Measurements from ENCODE around the gene C9orf50. TPM values are rescaled to one million over a fixed set of nuclear protein-coding genes. Genes with fewer than 3 reads are reported as not detected.
A peak's percentile ranks its signal among the peaks of the same experiment; 100 is the strongest.
"Not testable (repeated sequence)": the region's sequence is repeated elsewhere in the genome, so short reads cannot be mapped to it uniquely, and the experiment has no call there.

C9orf50 gene
- polyA plus RNA-seq, 2 of the 4 experiments (the other 2 are of a cell fraction), result 0.05 to 0.10 TPM

DNA sequence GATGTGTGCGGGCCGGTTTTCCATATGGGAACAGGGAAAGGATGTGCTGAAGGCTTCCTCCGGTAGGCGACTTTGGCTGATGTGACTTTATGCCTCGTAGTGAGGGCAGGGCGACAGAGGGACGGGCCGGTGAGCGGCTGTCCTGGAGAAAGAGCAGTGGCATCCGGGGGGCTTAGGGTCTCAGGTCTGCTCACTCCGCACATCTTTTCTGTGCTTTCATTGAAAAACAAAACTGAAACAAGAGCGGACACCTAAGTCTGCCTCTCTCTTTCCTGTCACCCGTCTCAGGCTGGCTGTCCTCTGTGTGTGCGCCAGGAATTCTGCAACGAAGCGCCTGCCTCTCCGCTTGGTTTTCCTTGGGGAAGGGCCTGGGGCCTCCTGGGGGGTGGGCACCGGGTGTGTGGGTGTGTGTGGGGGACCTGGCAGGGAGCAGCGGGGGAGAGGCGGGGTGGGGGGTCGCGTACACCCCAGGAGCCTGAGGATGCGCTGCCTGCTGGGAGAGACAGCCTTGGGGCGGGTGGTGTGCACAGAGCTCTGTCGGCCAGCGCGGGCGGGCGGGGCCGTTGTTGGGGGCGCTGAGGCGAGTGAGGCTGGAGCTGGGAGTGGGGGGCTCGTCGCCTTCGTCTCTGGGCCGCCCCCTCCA, 44.0 kb upstream of the C9orf50 start:
- ATAC-seq, result peak; percentile 47 to 75; a peak in 4 of 6 replicates
- Histone ChIP-seq H3K4me1 (peaks cover 18% of the 10 kb centered on the region; the same call in 1 of the 3 replicates), H3K27ac (peak overlapping the region; percentile 82 to 86), H3K4me3 (peak overlapping the region; percentile 77), H3K4me2 (peak overlapping the region; percentile 86), H3K9me3 (no peaks in the 10 kb centered on the region)
- no peak for DNase-seq (ENCODE audit: low read depth in 1 of 2, low spot score in 1 of 2)
- ChIA-PET POLR2A (no interaction called here), CTCF (no interaction called here)
- WGBS (ENCODE audit: missing lambda C conversion rate), result 73% methylated on average over 17 of the region's 36 CpGs
- TF ChIP-seq ELK1 (IDR thresholded peaks at IDR 0.05; ENCODE audit: low read depth, low read length), result no peak
- no peak for FAIRE-seq

DNA sequence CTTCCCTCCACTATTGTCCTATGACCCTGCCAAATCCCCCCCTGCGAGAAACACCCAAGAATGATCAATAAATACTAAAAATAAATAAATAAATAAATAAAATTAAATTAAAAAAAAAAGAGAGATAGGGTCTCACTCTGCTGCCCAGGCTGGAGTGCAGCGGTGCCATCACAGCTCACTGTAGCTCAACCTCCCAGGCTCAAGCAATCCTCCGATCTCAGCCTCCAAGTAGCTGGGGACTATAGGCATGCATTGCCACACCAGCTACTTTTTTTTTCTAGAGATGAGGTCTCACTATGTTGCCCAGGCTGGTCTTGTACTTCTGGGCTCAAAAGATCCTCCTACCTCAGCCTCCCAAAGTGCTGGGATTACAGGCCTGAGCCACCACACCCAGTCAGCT, 41.3 kb upstream of the C9orf50 start:
- FAIRE-seq; POLR2A ChIA-PET; H3K4me2 ChIP-seq; H3K9me3 ChIP-seq; H3K27ac ChIP-seq; H3K4me3 ChIP-seq; DNase-seq (ENCODE audit: low read depth in 1 of 2, low spot score in 1 of 2); ATAC-seq: not testable (repeated sequence)
- H3K4me1 ChIP-seq, result peaks cover 14% of the 10 kb centered on the region; the same call in 2 of the 3 replicates
- CTCF ChIA-PET, result interaction anchor here (0.7 to 2.4 kb wide), 2 partner anchors 64 to 595 kb away, joined by 3 to 8 read pairs; no protein-coding TSS in a partner anchor
- no CpG with 5 or more reads among the region's 3 CpGs for WGBS (ENCODE audit: missing lambda C conversion rate)

DNA sequence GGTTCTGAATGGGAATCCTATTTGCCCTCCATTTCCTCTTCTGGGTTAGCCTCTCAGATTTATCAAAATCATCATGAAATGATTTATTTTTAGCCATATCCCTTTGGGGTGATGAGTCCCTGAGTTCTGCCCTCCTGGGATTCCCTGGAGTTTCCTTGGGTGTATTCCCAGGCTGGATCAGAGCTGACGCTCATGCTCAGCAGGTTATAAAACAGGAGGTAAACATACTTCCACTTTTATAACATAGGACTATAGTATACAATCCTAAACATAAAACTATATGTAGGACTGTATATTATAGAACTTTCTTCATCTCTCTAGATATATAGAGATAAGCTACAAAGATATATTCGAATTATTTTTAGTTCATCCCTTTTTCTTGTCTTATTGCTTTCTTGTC, 40.1 kb upstream of the C9orf50 start:
- ChIA-PET CTCF (interaction anchor here (0.5 to 1.8 kb wide), 6 partner anchors 19 to 756 kb away, joined by 3 to 5 read pairs (median 3); no protein-coding TSS in a partner anchor), POLR2A (interaction anchor here (0.7 kb wide), 1 partner anchor 578 kb away, joined by 3 read pairs; no protein-coding TSS in a partner anchor)
- no peak overlapping the region for H3K4me3 ChIP-seq
- H3K27ac ChIP-seq, result no peak overlapping the region
- ATAC-seq (no peak), DNase-seq (ENCODE audit: low read depth in 1 of 2, low spot score in 1 of 2) (no peak), FAIRE-seq (no peak)
- H3K4me2 ChIP-seq, result no peak overlapping the region
- H3K9me3 ChIP-seq, result no peaks in the 10 kb centered on the region
- H3K4me1 ChIP-seq, result peaks cover 21% of the 10 kb centered on the region
- no peak for TF ChIP-seq CBX8 (IDR thresholded peaks at IDR 0.05)
- TF ChIP-seq ZFP36 (IDR thresholded peaks at IDR 0.05; ENCODE audit: borderline replicate concordance, partially characterized antibody), result no peak
- TF ChIP-seq, protein P1, sequence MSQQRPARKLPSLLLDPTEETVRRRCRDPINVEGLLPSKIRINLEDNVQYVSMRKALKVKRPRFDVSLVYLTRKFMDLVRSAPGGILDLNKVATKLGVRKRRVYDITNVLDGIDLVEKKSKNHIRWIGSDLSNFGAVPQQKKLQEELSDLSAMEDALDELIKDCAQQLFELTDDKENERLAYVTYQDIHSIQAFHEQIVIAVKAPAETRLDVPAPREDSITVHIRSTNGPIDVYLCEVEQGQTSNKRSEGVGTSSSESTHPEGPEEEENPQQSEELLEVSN (IDR thresholded peaks at IDR 0.05; ENCODE audit: borderline replicate concordance, low read depth), result no peak
- TF ChIP-seq NR3C1 (IDR thresholded peaks at IDR 0.05), result no peak
- TF ChIP-seq RCOR1 (IDR thresholded peaks at IDR 0.05; ENCODE audit: low read depth, low read length), result no peak
- no peak for TF ChIP-seq EHMT2 (IDR thresholded peaks at IDR 0.05; ENCODE audit: low read depth)
- TF ChIP-seq HMGXB4 (CRISPR knock-in tag; IDR thresholded peaks at IDR 0.05; ENCODE audit: borderline replicate concordance), result no peak
- no peak for TF ChIP-seq GATA3 (IDR thresholded peaks at IDR 0.05; ENCODE audit: borderline replicate concordance)
- no peak for TF ChIP-seq KDM1A (IDR thresholded peaks at IDR 0.05; ENCODE audit: low read depth)
- TF ChIP-seq HOXB5 (CRISPR knock-in tag; IDR thresholded peaks at IDR 0.05), result no peak
- no peak for TF ChIP-seq MYC (IDR thresholded peaks at IDR 0.05; ENCODE audit: borderline replicate concordance, low read length)
- no peak for TF ChIP-seq PHF8 (IDR thresholded peaks at IDR 0.05; ENCODE audit: borderline replicate concordance, low read depth)
- WGBS (ENCODE audit: missing lambda C conversion rate), result 56% methylated on average over 2 of the region's 2 CpGs

GRCh38 chr9:129656795-129657390, 36.0 kb upstream of the C9orf50 start:
- Histone ChIP-seq H3K4me1 (peaks cover 17% of the 10 kb centered on the region), H3K27ac (peak overlapping the region; percentile 40 to 47; a peak in 3 of 6 replicates), H3K9me3 (no peaks in the 10 kb centered on the region), H3K4me3 (no peak overlapping the region), H3K4me2 (peak overlapping the region; percentile 52)
- WGBS (ENCODE audit: missing lambda C conversion rate), result 15% methylated on average over 12 of the region's 12 CpGs
- peak; percentile 89 to 92 for ATAC-seq
- ChIA-PET POLR2A (no interaction called here), CTCF (interaction anchor here (0.6 to 5.6 kb wide), 15 partner anchors 11 to 979 kb away, joined by 3 to 37 read pairs (median 4); partner anchors contain the start of gene ASB6)
- peak; percentile 54 for FAIRE-seq
- TF ChIP-seq HOXB5 (CRISPR knock-in tag; IDR thresholded peaks at IDR 0.05), result no peak
- TF ChIP-seq GATA3 (IDR thresholded peaks at IDR 0.05; ENCODE audit: borderline replicate concordance), result peak; percentile 48; the same call in 1 of the 2 replicates
- no peak for TF ChIP-seq CBX8 (IDR thresholded peaks at IDR 0.05)
- TF ChIP-seq, protein P1 (IDR thresholded peaks at IDR 0.05; ENCODE audit: borderline replicate concordance, low read depth), result no peak
- TF ChIP-seq, protein P2, sequence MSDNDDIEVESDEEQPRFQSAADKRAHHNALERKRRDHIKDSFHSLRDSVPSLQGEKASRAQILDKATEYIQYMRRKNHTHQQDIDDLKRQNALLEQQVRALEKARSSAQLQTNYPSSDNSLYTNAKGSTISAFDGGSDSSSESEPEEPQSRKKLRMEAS (IDR thresholded peaks at IDR 0.05), result peak; percentile 33; the same call in 1 of the 2 replicates
- peak in 1 of 2 experiments; percentile 35; a peak in 1 of 4 replicates for TF ChIP-seq CEBPB (IDR thresholded peaks at IDR 0.05)
- no peak for TF ChIP-seq EHF (CRISPR knock-in tag; IDR thresholded peaks at IDR 0.05)
- peak; percentile 47; the same call in 1 of the 2 replicates for TF ChIP-seq JUNB (IDR thresholded peaks at IDR 0.05)
- TF ChIP-seq JUN (IDR thresholded peaks at IDR 0.05), result peak in 1 of 2 experiments; percentile 18; a peak in 1 of 5 replicates
- 0 out of 2 replicates have a peak, but pooled peaks have one; percentile 25 for TF ChIP-seq FOSL2 (IDR thresholded peaks at IDR 0.05)
- TF ChIP-seq FOSL2 (CRISPR knock-in tag; IDR thresholded peaks at IDR 0.05), result peak; percentile 88
- peak; percentile 57 to 83 for DNase-seq (ENCODE audit: low read depth in 1 of 2, low spot score in 1 of 2)

All from A549 (cell line).